IPS-18a (cell line): ENCODE results near the gene MYO3B.

Source experiments
- H3K27ac ChIP-seq: one replicate; pipeline ENCODE4 v1.5.1; 2013; ENCODE audit warnings: low read length
- H3K27me3 ChIP-seq: one replicate; pipeline ENCODE4 v1.6.1; 2013; ENCODE audit warnings: mild to moderate bottlenecking, low read length; ENCODE audit not compliant: control insufficient read depth, insufficient read depth
- H3K36me3 ChIP-seq: one replicate; pipeline ENCODE4 v1.6.1; 2013; ENCODE audit warnings: low read depth, low read length; ENCODE audit not compliant: control insufficient read depth
- H3K4me1 ChIP-seq: one replicate; pipeline ENCODE4 v1.6.1; 2013; ENCODE audit warnings: low read depth, low read length; ENCODE audit not compliant: control insufficient read depth
- H3K4me3 ChIP-seq: one replicate; pipeline ENCODE4 v1.5.1; 2013; ENCODE audit warnings: low read length
- H3K9ac ChIP-seq: one replicate; pipeline ENCODE4 v1.6.1; 2013; ENCODE audit warnings: mild to moderate bottlenecking, low read length, moderate library complexity
- H3K9me3 ChIP-seq: one replicate; pipeline ENCODE4 v1.6.1; 2013; ENCODE audit warnings: low read depth, low read length; ENCODE audit not compliant: control insufficient read depth

MYO3B gene

DNA sequence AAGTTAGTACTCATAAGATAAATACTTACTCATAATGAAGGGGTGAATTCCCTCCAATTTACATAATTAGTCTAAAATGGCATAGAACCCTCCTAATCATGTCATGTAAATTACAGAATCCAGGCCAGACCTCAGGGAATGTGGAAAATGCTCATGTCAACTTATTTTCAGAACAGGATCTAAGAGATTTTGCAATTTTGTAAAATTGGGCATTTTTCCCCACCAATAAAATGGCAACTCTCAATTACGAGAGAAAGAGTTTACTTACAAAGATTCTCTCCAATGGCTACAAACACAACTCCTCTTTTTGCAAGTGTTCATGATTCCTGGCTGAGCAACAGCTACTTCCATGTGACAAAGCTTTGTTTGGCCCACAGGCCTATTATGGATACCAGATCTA is 503.4 kb downstream of the MYO3B start:
- Histone ChIP-seq H3K9ac (no peak overlapping the region), H3K27me3 (no peaks in the 10 kb centered on the region), H3K9me3 (no peaks in the 10 kb centered on the region), H3K27ac (no peak overlapping the region), H3K36me3 (no peaks in the 10 kb centered on the region), H3K4me3 (no peak overlapping the region), H3K4me1 (peaks cover 43% of the 10 kb centered on the region)

DNA sequence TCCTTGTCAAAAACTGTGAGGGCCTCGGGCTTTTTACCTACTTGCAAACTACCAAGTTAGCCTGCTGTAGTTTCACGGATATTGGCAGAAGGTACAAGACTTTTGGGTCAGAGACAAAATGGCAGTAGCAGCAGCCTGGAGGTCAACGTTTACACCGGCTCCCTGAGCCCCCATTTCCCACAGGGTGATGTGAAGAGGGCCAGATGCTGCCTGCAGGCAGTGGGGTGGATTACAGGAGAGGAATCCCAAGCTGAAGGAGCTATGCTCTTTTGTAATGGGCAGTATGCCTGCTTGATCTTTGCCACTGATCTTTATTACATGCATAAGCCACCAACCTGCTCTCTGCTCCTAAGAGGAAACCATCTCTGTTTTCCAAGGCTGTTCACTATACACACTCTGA is 507.6 kb downstream of the MYO3B start:
- Histone ChIP-seq H3K36me3 (no peaks in the 10 kb centered on the region), H3K9ac (no peak overlapping the region), H3K9me3 (no peaks in the 10 kb centered on the region), H3K4me3 (no peak overlapping the region), H3K27ac (no peak overlapping the region), H3K4me1 (peaks cover 23% of the 10 kb centered on the region), H3K27me3 (no peaks in the 10 kb centered on the region)

DNA sequence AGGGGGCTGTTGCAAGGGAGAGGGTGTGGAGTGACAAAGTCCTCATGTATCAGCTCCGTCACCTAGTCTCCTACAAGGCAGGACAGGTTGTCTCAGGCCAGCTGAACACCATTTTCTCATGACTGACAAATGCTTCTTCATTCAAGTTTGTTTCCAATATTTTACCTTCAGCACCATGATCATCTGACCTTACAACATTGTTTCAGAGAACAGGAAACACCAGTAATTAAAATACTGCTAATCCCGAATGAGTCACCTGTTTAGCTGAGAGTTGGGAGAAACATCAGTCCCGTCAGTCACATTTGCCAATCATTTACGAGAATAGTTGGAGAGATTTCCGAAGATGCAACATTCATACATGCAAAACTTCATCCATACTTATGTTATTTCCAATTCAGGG is 511.5 kb downstream of the MYO3B start:
- Histone ChIP-seq H3K4me1 (peaks cover 15% of the 10 kb centered on the region), H3K9me3 (no peaks in the 10 kb centered on the region), H3K4me3 (no peak overlapping the region), H3K27me3 (no peaks in the 10 kb centered on the region), H3K36me3 (no peaks in the 10 kb centered on the region), H3K27ac (no peak overlapping the region), H3K9ac (no peak overlapping the region)

DNA sequence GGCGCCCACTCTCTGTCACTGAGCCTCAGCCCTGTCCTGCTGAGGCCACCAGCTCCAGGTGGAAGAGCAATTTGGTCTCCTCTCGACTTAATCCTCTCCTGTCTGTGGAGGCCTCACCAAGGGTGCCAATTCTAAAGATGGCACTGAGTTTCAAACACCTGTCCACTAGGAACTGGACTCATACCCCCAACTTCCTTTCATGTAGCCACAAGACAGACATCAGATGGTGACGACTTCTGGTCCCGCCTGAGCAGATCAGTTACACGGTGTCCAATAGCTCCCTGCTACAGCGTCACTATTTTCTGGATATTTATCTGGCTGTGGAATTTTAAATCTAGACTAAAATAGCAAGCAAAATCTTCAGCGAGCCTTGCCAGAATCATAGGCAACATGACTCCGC is 512.7 kb downstream of the MYO3B start:
- Histone ChIP-seq H3K36me3 (no peaks in the 10 kb centered on the region), H3K4me1 (peaks cover 17% of the 10 kb centered on the region), H3K27ac (no peak overlapping the region), H3K4me3 (no peak overlapping the region), H3K9me3 (no peaks in the 10 kb centered on the region), H3K9ac (no peak overlapping the region), H3K27me3 (no peaks in the 10 kb centered on the region)

DNA sequence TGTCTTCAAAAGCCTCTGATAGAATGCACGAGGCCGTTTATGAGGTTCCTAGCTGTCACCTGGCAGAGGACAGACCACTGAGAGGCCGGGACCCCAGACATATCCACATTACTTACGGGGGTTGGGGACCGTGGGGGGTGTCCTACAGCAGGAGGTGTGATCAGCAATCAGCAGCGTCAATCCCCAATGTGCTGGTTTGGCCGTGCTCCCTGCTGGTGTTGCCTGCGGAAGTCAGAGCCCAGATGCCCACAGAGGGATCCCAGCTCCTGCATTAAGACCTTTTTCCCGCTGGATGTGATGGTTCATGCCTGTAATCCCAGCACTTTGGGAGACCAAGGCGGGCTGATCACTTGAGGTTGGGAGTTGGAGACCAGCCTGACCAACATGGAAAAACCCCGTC is 516.4 kb downstream of the MYO3B start:
- Histone ChIP-seq H3K4me3 (no peak overlapping the region), H3K9me3 (no peaks in the 10 kb centered on the region), H3K4me1 (peaks cover 20% of the 10 kb centered on the region), H3K9ac (no peak overlapping the region), H3K27me3 (no peaks in the 10 kb centered on the region), H3K27ac (no peak overlapping the region), H3K36me3 (no peaks in the 10 kb centered on the region)

DNA sequence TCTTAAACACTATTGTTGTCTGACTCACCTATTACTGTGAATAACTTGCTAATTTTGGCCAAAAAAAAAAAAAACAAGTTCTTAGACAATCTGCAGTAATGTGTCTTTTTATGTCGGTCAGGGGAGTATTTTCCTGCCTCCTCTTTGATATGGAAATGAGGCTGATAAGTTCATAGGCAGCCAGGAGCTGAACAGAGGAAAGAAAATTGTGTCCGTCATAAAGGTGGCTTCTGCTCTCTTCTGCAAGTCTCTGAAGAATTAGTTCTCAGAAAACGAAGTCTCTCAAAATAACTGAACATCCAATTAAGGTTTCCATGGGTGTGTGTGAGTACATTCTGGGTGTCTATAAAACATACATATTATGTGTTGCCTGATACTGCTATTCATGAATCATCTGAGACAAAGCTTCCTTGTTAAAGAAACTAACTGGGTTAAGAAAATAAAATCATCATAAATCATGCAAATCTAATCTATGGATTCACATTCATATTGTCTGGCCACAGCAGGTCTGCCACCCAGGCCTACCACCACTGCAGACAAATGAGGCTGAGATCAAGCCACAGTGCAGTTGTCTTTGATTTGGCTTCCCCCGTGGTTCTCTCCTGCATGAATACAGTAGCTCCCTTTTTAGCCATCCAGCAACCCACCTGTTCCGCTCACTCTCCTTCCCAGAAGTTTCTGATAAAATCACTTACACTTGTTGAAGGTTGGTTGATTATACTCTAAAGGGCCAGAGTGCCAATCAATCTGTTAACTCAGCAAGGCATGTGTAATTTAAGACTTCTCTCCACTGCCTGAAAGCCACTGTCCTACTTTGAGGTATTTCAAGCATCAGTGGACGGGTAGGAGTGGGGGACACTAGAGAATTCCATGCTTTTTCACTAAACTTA is 517.8 kb downstream of the MYO3B start:
- Histone ChIP-seq H3K9me3 (no peaks in the 10 kb centered on the region), H3K27ac (no peak overlapping the region), H3K9ac (no peak overlapping the region), H3K36me3 (no peaks in the 10 kb centered on the region), H3K4me1 (peaks cover 20% of the 10 kb centered on the region), H3K4me3 (no peak overlapping the region), H3K27me3 (no peaks in the 10 kb centered on the region)

DNA sequence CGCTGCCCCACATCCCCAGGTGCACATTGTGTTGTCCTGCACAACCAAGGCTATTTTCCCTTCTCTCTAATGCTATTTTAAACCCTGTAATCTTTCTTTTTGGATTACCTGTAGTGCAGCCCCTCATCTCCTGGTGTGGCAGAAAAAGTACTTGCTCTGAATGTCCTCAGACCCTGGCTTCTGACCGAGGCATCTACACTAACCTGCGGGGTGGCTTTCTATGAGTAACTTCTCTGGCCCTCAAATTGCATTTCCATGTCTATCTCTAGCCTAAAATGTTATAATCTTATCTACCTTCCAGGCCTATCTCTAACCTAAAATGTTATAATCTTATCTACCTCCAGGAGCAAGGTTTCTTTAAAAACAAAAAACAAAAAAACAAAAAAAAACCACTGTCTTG is 519.0 kb downstream of the MYO3B start:
- peaks cover 20% of the 10 kb centered on the region for H3K4me1 ChIP-seq
- H3K9me3 ChIP-seq, result no peaks in the 10 kb centered on the region
- no peaks in the 10 kb centered on the region for H3K27me3 ChIP-seq
- no peak overlapping the region for H3K4me3 ChIP-seq
- no peak overlapping the region for H3K27ac ChIP-seq
- no peaks in the 10 kb centered on the region for H3K36me3 ChIP-seq
- no peak overlapping the region for H3K9ac ChIP-seq

DNA sequence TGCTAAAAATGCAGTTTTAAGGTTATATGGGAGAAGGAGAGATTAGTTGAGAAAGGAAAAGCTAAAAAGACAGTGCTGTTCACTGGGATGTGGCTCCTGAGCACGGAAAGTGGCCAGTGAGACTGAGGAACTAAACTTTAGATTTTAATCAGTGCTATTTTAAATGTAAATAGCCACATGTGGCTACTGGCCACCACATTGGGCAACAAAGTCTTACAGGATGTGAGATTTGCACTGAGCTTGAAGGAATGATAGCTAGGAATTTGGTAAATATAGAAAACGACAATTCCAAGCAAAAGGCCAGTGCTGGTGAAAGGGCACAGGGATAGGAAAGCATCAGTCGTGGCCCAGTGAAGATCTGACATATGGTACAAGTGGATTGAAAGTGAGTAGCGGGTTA is 523.1 kb downstream of the MYO3B start:
- Histone ChIP-seq H3K9me3 (peaks cover 5% of the 10 kb centered on the region), H3K4me3 (no peak overlapping the region), H3K9ac (no peak overlapping the region), H3K36me3 (no peaks in the 10 kb centered on the region), H3K27ac (no peak overlapping the region), H3K4me1 (peaks cover 5% of the 10 kb centered on the region), H3K27me3 (no peaks in the 10 kb centered on the region)

DNA sequence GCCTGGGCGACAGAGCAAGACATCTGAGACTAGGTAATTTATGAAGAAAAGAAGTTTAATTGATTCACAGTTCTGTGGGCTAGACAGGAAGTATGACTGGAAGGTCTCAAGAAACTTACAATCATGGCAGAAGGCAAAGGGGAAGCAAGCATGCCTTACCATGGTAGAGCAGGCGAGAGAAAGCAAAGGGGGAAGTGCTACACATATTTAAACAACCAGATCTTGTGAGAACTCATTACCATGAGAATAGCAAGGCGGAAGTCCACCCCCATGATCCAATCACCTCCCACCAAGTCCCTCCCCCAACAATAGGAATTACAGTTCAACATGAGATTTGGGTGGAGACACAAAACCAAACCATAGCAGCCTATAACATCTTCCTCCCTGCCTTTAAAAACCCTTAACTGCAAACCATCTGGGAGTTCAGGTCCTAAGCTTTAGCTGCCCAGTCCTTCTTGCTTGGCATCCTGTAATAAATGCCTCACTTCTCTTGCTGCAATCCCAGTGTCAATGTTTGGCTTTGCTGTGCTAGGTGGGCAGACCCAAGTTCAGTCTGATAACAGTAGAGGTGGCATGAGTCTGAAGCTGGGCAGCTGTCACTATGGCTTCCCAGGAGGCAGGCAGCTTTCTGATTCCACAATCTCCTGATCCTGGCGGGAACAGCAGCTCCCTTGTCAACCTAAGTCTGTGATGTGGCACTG is 526.0 kb downstream of the MYO3B start:
- Histone ChIP-seq H3K36me3 (no peaks in the 10 kb centered on the region), H3K9me3 (peaks cover 5% of the 10 kb centered on the region)

More for the DNA sequence above, 526.0 kb downstream of the MYO3B start:
- H3K9ac ChIP-seq, result no peak overlapping the region
- peaks cover 4% of the 10 kb centered on the region for H3K4me1 ChIP-seq
- peaks cover 28% of the 10 kb centered on the region for H3K27me3 ChIP-seq
- H3K27ac ChIP-seq, result no peak overlapping the region
- no peak overlapping the region for H3K4me3 ChIP-seq
